SU-DHL-6 (cell line): ENCODE data around the gene ZNF143.
"Not testable (repeated sequence)": the region's sequence is repeated elsewhere in the genome, so short reads cannot be mapped to it uniquely, and the experiment has no call there.

Experiments used
- H2AFZ ChIP-seq: fragments of 200-600 bp; sonication (generic); 2 replicates; pipeline ENCODE4 v1.6.1; 2014; ENCODE audit warnings: low read depth, mild to moderate bottlenecking, moderate library complexity, mixed read lengths, antibody characterized with exemption, low read length; ENCODE audit not compliant: severe bottlenecking
- H3F3A ChIP-seq: fragments of 200-600 bp; shearing (Covaris generic); 2 replicates; pipeline ENCODE4 v1.6.0; 2016; ENCODE audit warnings: antibody characterized with exemption, mild to moderate bottlenecking; ENCODE audit not compliant: insufficient read depth
- H3K27ac ChIP-seq: fragments of 200-600 bp; sonication (generic); 2 replicates; pipeline ENCODE4 v1.5.1; 2016; ENCODE audit warnings: low read depth, mild to moderate bottlenecking, low read length, moderate library complexity, mixed read lengths
- H3K27me3 ChIP-seq: fragments of 200-600 bp; sonication (generic), shearing (Covaris generic); 2 replicates; pipeline ENCODE4 v1.6.0; 2014; ENCODE audit warnings: mild to moderate bottlenecking, low read length
- H3K36me3 ChIP-seq: fragments of 200-600 bp; sonication (generic); 2 replicates; pipeline ENCODE4 v1.6.1; 2014; ENCODE audit warnings: mild to moderate bottlenecking, low read length, mixed read lengths
- H3K4me2 ChIP-seq: fragments of 300-600, 200-600 bp; shearing (Covaris generic), sonication (generic); 2 replicates; pipeline ENCODE4 v1.6.0; 2014; ENCODE audit warnings: low read length, low read depth, mild to moderate bottlenecking; ENCODE audit not compliant: poor library complexity, severe bottlenecking
- H3K4me3 ChIP-seq: fragments of 200-600 bp; sonication (generic); 2 replicates; pipeline ENCODE4 v1.5.1; 2014; ENCODE audit warnings: antibody characterized with exemption, low read length, mild to moderate bottlenecking, mixed read lengths; ENCODE audit not compliant: insufficient read depth, poor library complexity, severe bottlenecking
- H3K79me2 ChIP-seq: fragments of 200-600 bp; sonication (generic); 2 replicates; pipeline ENCODE4 v1.6.1; 2014; ENCODE audit warnings: mild to moderate bottlenecking, low read length, moderate library complexity; ENCODE audit not compliant: insufficient read depth
- H3K9ac ChIP-seq: fragments of 200-600 bp; sonication (generic); 2 replicates; pipeline ENCODE4 v1.7.0; 2014; ENCODE audit warnings: mild to moderate bottlenecking, low read length
- H3K9me2 ChIP-seq: fragments of 200-600 bp; sonication (generic); replicated peaks from 2 replicates; pipeline ENCODE4 v1.6.1; 2014; ENCODE audit warnings: low read length; ENCODE audit not compliant: insufficient read depth
- H3K9me3 ChIP-seq: fragments of 200-600 bp; sonication (generic); 2 replicates; pipeline ENCODE4 v1.6.1; 2014; ENCODE audit warnings: low read length, mixed read lengths; ENCODE audit not compliant: insufficient read depth
- H4K20me1 ChIP-seq: fragments of 200-600 bp; sonication (generic); 2 replicates; pipeline ENCODE4 v1.6.1; 2014; ENCODE audit warnings: low read depth, mild to moderate bottlenecking, antibody characterized with exemption, low read length, moderate library complexity, mixed read lengths
- EZH2phosphoT487 ChIP-seq: fragments of 200-600 bp; sonication (generic), shearing (Covaris generic); conservative IDR thresholded peaks from 2 replicates; pipeline ENCODE4 v1.6.1; 2018; ENCODE audit warnings: mild to moderate bottlenecking, antibody characterized with exemption, low read length, moderate library complexity, mixed read lengths
- TF ChIP-seq, protein P1 (sequence below): fragments of 200-600 bp; sonication (generic); IDR thresholded peaks from one replicate; pipeline ENCODE4 v1.5.1; 2017; ENCODE audit warnings: antibody characterized with exemption, mild to moderate bottlenecking, low read length, moderate library complexity; ENCODE audit not compliant: insufficient read depth, poor library complexity, severe bottlenecking

The ZNF143 gene

DNA sequence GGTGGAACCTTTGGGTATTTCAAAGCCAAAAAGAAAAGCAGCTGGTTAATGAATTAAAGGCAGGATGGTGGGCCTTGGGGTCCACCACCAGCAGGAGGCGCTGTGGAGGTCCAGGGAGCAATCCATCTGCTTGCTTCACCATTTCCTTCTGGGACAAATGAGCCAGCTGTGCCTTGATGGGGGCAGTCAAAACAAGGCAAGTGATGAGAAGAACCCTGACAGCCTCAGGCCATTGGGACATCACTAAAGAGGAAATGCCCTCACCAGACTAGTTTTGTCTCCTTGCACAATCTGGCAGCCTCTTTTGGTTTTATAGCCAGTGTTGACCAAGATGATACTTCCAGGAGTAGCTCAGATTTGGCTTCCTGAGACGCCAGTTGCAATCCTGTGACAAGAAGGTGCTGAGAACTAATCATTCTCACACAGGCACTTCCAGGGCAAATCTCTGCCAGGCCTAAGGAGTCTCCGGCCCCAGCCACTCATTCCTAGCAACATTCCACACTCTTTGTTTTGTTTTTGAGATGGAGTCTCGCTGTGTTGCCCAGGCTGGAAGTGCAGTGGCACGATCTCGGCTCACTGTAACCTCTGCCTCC lies 74.5 kb downstream of the ZNF143 start:
- Histone ChIP-seq H3K4me3 (no peak overlapping the region), H3F3A (no peaks in the 10 kb centered on the region), H3K9ac (peak overlapping the region; percentile 14; the same call in 1 of the 2 replicates), H3K9me2 (no peaks in the 10 kb centered on the region), H3K27me3 (no peaks in the 10 kb centered on the region), H2AFZ (peak overlapping the region; percentile 21), H3K27ac (peak overlapping the region; percentile 25; the same call in 1 of the 2 replicates), H3K9me3 (no peaks in the 10 kb centered on the region), H3K79me2 (no peaks in the 10 kb centered on the region), H3K4me2 (peak overlapping the region; percentile 12), H3K36me3 (no peaks in the 10 kb centered on the region), H4K20me1 (no peaks in the 10 kb centered on the region)
- TF ChIP-seq, protein P1, sequence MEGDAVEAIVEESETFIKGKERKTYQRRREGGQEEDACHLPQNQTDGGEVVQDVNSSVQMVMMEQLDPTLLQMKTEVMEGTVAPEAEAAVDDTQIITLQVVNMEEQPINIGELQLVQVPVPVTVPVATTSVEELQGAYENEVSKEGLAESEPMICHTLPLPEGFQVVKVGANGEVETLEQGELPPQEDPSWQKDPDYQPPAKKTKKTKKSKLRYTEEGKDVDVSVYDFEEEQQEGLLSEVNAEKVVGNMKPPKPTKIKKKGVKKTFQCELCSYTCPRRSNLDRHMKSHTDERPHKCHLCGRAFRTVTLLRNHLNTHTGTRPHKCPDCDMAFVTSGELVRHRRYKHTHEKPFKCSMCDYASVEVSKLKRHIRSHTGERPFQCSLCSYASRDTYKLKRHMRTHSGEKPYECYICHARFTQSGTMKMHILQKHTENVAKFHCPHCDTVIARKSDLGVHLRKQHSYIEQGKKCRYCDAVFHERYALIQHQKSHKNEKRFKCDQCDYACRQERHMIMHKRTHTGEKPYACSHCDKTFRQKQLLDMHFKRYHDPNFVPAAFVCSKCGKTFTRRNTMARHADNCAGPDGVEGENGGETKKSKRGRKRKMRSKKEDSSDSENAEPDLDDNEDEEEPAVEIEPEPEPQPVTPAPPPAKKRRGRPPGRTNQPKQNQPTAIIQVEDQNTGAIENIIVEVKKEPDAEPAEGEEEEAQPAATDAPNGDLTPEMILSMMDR, result peak; percentile 100
- no peak for TF ChIP-seq EZH2phosphoT487

DNA sequence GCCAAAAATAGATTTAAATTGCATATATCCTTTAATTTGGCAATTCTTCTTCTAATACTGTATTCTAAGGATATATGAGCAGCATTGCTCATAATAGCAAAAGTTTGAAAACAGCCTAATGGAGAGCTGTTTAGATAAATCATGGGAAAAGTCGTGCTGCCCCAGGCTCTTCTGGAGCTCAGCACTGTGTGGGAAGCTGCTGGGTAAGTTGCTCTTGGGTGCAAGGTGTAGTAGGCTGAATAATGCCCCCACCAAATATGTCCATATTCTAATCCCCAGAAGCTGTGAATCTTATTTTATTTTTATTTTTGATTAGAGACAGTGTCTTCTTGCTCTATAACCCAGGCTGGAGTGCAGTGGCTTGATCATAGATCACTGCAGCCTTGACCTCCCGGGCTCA lies 77.7 kb downstream of the ZNF143 start:
- H3K79me2 ChIP-seq, result no peaks in the 10 kb centered on the region
- H3K27ac ChIP-seq, result no peak overlapping the region
- H4K20me1 ChIP-seq, result no peaks in the 10 kb centered on the region
- H3K4me3 ChIP-seq, result no peak overlapping the region
- H2AFZ ChIP-seq, result no peak overlapping the region
- no peaks in the 10 kb centered on the region for H3F3A ChIP-seq
- TF ChIP-seq EZH2phosphoT487, result no peak
- TF ChIP-seq, protein P1, result no peak
- no peaks in the 10 kb centered on the region for H3K9me2 ChIP-seq
- no peaks in the 10 kb centered on the region for H3K27me3 ChIP-seq
- H3K36me3 ChIP-seq, result no peaks in the 10 kb centered on the region
- H3K9me3 ChIP-seq, result no peaks in the 10 kb centered on the region
- no peak overlapping the region for H3K4me2 ChIP-seq
- H3K9ac ChIP-seq, result no peak overlapping the region

DNA sequence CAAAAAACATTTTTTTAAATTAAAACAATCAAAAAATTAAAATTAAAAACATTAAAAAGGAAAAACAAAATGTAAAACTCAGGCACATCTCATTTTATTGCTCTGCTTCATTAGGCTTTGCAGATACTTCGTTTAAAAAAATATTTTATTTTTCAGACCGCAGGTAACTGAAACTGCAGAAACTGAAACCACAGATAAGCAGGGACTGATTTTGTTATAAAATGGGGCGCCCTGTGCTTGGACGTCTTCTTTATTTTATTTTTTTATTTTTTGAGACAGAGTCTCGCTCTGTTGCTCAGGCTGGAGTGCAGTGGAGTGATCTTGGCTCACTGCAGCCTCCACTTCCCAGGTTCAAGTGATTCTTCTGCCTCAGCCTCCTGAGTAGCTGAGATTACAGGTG lies 88.4 kb downstream of the ZNF143 start:
- H3K4me3 ChIP-seq, H4K20me1 ChIP-seq, H3K27ac ChIP-seq, H2AFZ ChIP-seq, H3K36me3 ChIP-seq, H3K9me2 ChIP-seq, H3F3A ChIP-seq, H3K79me2 ChIP-seq, H3K9ac ChIP-seq, H3K27me3 ChIP-seq, H3K9me3 ChIP-seq: not testable (repeated sequence)
- peak overlapping the region; percentile 27 for H3K4me2 ChIP-seq

DNA sequence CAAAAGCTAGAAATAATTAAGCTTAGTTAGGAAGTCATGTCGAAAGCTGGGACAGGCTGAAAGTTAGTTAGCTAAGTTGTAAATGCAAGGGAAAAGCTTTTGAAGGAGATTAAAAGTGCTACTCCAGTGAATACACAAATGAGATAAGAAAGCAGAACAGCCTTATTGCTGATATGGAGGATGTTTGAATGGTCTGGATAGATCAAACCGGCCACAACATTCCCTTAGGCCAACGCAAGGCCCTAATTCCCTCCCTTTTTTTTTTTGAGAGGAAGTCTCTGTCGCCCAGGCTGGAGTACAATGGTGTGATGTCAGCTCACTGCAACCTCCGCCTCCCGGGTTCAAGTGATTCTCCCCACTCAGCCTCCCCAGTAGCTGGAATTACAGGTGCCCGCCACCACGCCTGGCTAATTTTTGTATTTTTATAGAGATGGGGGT lies 89.4 kb downstream of the ZNF143 start:
- no peaks in the 10 kb centered on the region for H3K79me2 ChIP-seq
- no peak overlapping the region for H3K4me3 ChIP-seq
- H3K27me3 ChIP-seq, result no peaks in the 10 kb centered on the region
- no peak overlapping the region for H3K27ac ChIP-seq
- no peaks in the 10 kb centered on the region for H4K20me1 ChIP-seq
- H3K4me2 ChIP-seq, result no peak overlapping the region
- H3K9me2 ChIP-seq, result no peaks in the 10 kb centered on the region
- TF ChIP-seq, protein P1, result no peak
- no peak for TF ChIP-seq EZH2phosphoT487
- no peak overlapping the region for H3K9ac ChIP-seq
- peaks cover 2% of the 10 kb centered on the region; the same call in 1 of the 2 replicates for H3F3A ChIP-seq
- H2AFZ ChIP-seq, result no peak overlapping the region
- no peaks in the 10 kb centered on the region for H3K36me3 ChIP-seq
- no peaks in the 10 kb centered on the region for H3K9me3 ChIP-seq
